ENCODE measurements around the gene SLC7A5. TPM values are rescaled to one million over a fixed set of nuclear protein-coding genes. Genes with fewer than 3 reads are reported as not detected.

Gene SLC7A5
- total and polyA plus RNA-seq, 2 of the 13 experiments (the other 11 are each of a cell fraction or from before 2014, with no cell fraction given) = 79.6 to 155 TPM

GRCh38 chr16:87812200-87812656, 57.1 kb downstream of the SLC7A5 start (continued):
- TF ChIP-seq ZNF646 (CRISPR knock-in tag; IDR thresholded peaks at IDR 0.05) (no peak), ZNF605 (CRISPR knock-in tag; IDR thresholded peaks at IDR 0.05) (peak; percentile 75), ZNF331 (CRISPR knock-in tag; IDR thresholded peaks at IDR 0.05) (peak; percentile 51), ZNF264 (CRISPR knock-in tag; IDR thresholded peaks at IDR 0.05) (no peak), ETV5 (CRISPR knock-in tag; IDR thresholded peaks at IDR 0.05; ENCODE audit: borderline replicate concordance) (peak; percentile 54; the same call in 1 of the 2 replicates), ZNF337 (CRISPR knock-in tag; IDR thresholded peaks at IDR 0.05; ENCODE audit: borderline replicate concordance, low read depth) (peak; percentile 39; the same call in 1 of the 2 replicates), ZNF563 (CRISPR knock-in tag; IDR thresholded peaks at IDR 0.05) (no peak), NCOA2 (CRISPR knock-in tag; IDR thresholded peaks at IDR 0.05) (0 out of 2 replicates have a peak, but pooled peaks have one; percentile 8), POLR2AphosphoS5 (IDR thresholded peaks at IDR 0.05; ENCODE audit: low read depth, low read length) (no peak), FOXC1 (CRISPR knock-in tag; IDR thresholded peaks at IDR 0.05; ENCODE audit: borderline replicate concordance) (no peak)
- TF ChIP-seq, protein P1, sequence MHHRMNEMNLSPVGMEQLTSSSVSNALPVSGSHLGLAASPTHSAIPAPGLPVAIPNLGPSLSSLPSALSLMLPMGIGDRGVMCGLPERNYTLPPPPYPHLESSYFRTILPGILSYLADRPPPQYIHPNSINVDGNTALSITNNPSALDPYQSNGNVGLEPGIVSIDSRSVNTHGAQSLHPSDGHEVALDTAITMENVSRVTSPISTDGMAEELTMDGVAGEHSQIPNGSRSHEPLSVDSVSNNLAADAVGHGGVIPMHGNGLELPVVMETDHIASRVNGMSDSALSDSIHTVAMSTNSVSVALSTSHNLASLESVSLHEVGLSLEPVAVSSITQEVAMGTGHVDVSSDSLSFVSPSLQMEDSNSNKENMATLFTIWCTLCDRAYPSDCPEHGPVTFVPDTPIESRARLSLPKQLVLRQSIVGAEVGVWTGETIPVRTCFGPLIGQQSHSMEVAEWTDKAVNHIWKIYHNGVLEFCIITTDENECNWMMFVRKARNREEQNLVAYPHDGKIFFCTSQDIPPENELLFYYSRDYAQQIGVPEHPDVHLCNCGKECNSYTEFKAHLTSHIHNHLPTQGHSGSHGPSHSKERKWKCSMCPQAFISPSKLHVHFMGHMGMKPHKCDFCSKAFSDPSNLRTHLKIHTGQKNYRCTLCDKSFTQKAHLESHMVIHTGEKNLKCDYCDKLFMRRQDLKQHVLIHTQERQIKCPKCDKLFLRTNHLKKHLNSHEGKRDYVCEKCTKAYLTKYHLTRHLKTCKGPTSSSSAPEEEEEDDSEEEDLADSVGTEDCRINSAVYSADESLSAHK (CRISPR knock-in tag; IDR thresholded peaks at IDR 0.05; ENCODE audit: borderline replicate concordance) = no peak
- TF ChIP-seq, protein P2, sequence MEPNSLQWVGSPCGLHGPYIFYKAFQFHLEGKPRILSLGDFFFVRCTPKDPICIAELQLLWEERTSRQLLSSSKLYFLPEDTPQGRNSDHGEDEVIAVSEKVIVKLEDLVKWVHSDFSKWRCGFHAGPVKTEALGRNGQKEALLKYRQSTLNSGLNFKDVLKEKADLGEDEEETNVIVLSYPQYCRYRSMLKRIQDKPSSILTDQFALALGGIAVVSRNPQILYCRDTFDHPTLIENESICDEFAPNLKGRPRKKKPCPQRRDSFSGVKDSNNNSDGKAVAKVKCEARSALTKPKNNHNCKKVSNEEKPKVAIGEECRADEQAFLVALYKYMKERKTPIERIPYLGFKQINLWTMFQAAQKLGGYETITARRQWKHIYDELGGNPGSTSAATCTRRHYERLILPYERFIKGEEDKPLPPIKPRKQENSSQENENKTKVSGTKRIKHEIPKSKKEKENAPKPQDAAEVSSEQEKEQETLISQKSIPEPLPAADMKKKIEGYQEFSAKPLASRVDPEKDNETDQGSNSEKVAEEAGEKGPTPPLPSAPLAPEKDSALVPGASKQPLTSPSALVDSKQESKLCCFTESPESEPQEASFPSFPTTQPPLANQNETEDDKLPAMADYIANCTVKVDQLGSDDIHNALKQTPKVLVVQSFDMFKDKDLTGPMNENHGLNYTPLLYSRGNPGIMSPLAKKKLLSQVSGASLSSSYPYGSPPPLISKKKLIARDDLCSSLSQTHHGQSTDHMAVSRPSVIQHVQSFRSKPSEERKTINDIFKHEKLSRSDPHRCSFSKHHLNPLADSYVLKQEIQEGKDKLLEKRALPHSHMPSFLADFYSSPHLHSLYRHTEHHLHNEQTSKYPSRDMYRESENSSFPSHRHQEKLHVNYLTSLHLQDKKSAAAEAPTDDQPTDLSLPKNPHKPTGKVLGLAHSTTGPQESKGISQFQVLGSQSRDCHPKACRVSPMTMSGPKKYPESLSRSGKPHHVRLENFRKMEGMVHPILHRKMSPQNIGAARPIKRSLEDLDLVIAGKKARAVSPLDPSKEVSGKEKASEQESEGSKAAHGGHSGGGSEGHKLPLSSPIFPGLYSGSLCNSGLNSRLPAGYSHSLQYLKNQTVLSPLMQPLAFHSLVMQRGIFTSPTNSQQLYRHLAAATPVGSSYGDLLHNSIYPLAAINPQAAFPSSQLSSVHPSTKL (CRISPR knock-in tag; IDR thresholded peaks at IDR 0.05) = peak; percentile 38; the same call in 1 of the 2 replicates
